ENCODE data around the gene ACP1. TPM values are rescaled to one million over a fixed set of nuclear protein-coding genes. Genes with fewer than 3 reads are reported as not detected.

ACP1 gene
- total RNA-seq, result 100 to 1,000 TPM in 1 of 2 experiments, 10 to 100 TPM in 1; 95.2 to 113 TPM

GRCh38 chr2:264493-265468 lies at the start of gene ACP1:
ACP1 (plus strand) TSS chr2:264947; CDS start chr2:264965, 18 bp downstream.
- CTCF ChIA-PET, result interaction anchor here (1.0 to 3.8 kb wide), 3 partner anchors 10 to 18 kb away, joined by 4 to 12 read pairs (median 7); no protein-coding TSS in a partner anchor
- peak; percentile 95 for DNase-seq
- ATAC-seq, result peak; percentile 90
- Mint-ChIP-seq H3K27me3 (no peaks in the 10 kb centered on the region), H3K36me3 (peaks cover 17% of the 10 kb centered on the region), H3K9me3 (ENCODE audit: low read depth) (no peaks in the 10 kb centered on the region), H3K4me1 (peaks cover 39% of the 10 kb centered on the region), H3K27ac (peak within 1 kb of the TSS; percentile 94), H3K4me3 (peak within 1 kb of the TSS; percentile 94)

DNA sequence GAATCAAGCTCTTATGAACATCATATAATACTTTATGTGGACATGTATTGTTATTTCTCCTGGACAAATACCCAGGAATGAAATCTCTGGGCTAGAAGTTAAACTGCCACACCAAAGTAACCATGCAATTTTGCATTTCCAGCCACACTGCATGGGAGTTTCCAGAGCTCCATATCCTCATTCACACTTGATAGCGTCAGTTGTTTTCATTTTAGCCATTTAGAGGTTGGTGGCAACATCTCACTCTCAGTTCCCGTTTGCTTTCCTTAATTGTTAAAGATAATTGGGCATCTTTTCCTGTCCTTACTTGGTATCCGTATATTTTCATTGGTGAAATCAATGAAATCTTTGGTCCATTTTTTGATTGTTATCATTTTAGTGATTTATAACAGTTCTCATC lies 48.7 kb upstream of the ACP1 start:
- H3K4me1 Mint-ChIP-seq, result no peaks in the 10 kb centered on the region
- CTCF ChIA-PET, result no interaction called here

GRCh38 chr2:223451-223850 lies 41.3 kb upstream of the ACP1 start:
- Mint-ChIP-seq H3K4me1 (no peaks in the 10 kb centered on the region), H3K9me3 (ENCODE audit: low read depth) (no peaks in the 10 kb centered on the region), H3K27ac (no peak overlapping the region), H3K36me3 (peaks cover 19% of the 10 kb centered on the region), H3K4me3 (no peak overlapping the region), H3K27me3 (no peaks in the 10 kb centered on the region)
- ATAC-seq, result no peak
- DNase-seq, result no peak
- CTCF ChIA-PET, result no interaction called here

More for the DNA sequence above, 48.7 kb upstream of the ACP1 start:
- no peaks in the 10 kb centered on the region for H3K9me3 Mint-ChIP-seq (ENCODE audit: low read depth)
- no peak overlapping the region for H3K27ac Mint-ChIP-seq
- H3K4me3 Mint-ChIP-seq, result no peak overlapping the region
- DNase-seq (no peak), ATAC-seq (no peak)
- H3K27me3 Mint-ChIP-seq, result peaks cover 8% of the 10 kb centered on the region
- H3K36me3 Mint-ChIP-seq, result peaks cover 3% of the 10 kb centered on the region

DNA sequence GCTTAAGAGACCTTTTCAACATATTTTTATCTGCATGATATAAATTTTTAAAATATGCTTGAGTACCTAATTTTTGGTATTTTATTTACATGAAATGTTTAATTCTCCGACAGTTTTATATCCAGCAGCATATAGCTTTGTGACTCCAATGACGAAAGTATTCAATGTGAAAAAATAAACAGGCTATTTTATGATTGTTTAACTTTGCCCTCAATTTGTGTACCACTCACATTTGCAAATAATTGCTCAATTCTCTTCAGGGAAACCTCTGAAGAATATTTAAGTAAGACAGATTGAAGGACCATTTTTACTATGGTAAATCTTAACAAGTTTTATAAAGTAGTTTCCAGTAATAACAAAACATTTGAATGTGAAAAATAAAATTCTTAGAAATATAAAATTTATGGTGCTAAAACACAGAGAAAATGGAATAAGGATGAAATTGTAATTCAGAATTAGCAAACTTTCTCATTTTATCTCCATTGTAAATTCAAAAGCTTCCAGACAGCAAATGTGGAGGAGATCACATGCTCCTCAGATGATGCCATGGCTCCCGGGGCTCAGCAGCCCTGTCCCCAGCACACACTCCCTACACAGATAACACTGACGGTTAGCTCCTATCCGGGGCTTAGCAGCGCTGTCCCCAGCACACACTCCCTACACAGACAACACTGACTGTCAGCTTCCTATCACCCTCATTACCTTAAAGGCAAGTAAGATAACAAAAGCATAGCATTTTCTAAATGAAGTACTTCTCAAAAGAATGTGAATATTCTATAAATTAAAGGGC lies 40.6 kb upstream of the ACP1 start:
- CTCF ChIA-PET, result no interaction called here
- Mint-ChIP-seq H3K27me3 (no peaks in the 10 kb centered on the region), H3K9me3 (ENCODE audit: low read depth) (no peaks in the 10 kb centered on the region), H3K4me1 (no peaks in the 10 kb centered on the region), H3K4me3 (no peak overlapping the region), H3K36me3 (peaks cover 19% of the 10 kb centered on the region), H3K27ac (no peak overlapping the region)
- DNase-seq (no peak), ATAC-seq (no peak)

GRCh38 chr2:228115-228514 lies 36.6 kb upstream of the ACP1 start:
- no peak overlapping the region for H3K4me3 Mint-ChIP-seq

DNA sequence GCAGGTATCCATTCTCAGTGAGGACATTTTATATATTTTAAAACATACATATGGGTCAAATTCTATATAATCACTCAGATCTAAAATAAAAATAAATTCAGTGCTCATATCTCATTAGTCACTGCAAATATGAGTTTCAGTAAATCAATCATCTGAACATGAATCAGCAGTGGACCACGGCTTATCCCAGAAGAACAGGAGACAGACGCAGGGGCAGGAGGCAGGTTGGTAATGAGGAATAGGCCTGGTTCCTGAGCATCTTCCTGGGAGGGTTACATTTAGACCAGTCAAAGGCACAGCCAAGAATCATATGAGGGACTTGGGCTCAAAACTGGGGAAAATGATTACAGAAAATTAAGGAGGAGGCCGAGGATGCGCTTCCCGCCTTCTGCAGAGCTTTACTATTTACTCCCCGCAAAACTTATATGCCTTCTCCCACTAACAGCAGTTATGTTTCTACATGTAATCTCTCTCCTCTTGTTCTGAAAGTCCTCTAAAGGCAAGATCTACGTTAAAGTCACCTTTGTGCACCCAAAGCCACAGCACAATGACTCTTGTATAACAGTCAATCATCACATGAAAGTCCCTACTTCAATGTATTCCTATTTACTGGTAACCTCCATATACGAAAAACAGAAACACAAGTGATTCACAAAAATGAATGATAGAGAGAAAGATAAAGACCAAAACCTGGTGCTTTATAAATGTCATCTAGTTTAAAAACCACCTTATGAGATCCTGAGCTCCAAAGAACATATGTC lies 36.0 kb upstream of the ACP1 start:
- H3K4me3 Mint-ChIP-seq, result no peak overlapping the region
- CTCF ChIA-PET, result interaction anchor here (1.0 kb wide), 1 partner anchor 407 kb away, joined by 3 read pairs; no protein-coding TSS in a partner anchor
- H3K27me3 Mint-ChIP-seq, result no peaks in the 10 kb centered on the region
- H3K36me3 Mint-ChIP-seq, result peaks cover 18% of the 10 kb centered on the region
- no peaks in the 10 kb centered on the region for H3K4me1 Mint-ChIP-seq
- H3K27ac Mint-ChIP-seq, result no peak overlapping the region
- no peak for DNase-seq
- H3K9me3 Mint-ChIP-seq (ENCODE audit: low read depth), result no peaks in the 10 kb centered on the region
- no peak for ATAC-seq

More at GRCh38 chr2:228115-228514, 36.6 kb upstream of the ACP1 start:
- ATAC-seq (no peak), DNase-seq (no peak)
- no peak overlapping the region for H3K27ac Mint-ChIP-seq
- peaks cover 21% of the 10 kb centered on the region for H3K36me3 Mint-ChIP-seq
- H3K27me3 Mint-ChIP-seq, result no peaks in the 10 kb centered on the region
- no peaks in the 10 kb centered on the region for H3K9me3 Mint-ChIP-seq (ENCODE audit: low read depth)
- CTCF ChIA-PET, result interaction anchor here (1.0 kb wide), 1 partner anchor 408 kb away, joined by 3 read pairs; no protein-coding TSS in a partner anchor
- H3K4me1 Mint-ChIP-seq, result no peaks in the 10 kb centered on the region

- no peak for ATAC-seq
- Mint-ChIP-seq H3K4me3 (no peak overlapping the region), H3K36me3 (peaks cover 7% of the 10 kb centered on the region)
Observed at GRCh38 chr2:231521-232185, 33.1 kb upstream of the ACP1 start.

GRCh38 chr2:233030-233429 lies 31.7 kb upstream of the ACP1 start:
- Mint-ChIP-seq H3K27ac (no peak overlapping the region), H3K4me3 (no peak overlapping the region), H3K9me3 (ENCODE audit: low read depth) (no peaks in the 10 kb centered on the region), H3K27me3 (no peaks in the 10 kb centered on the region), H3K36me3 (peaks cover 1% of the 10 kb centered on the region), H3K4me1 (peaks cover under 1% of the 10 kb centered on the region)
- DNase-seq (no peak), ATAC-seq (no peak)
- CTCF ChIA-PET, result interaction anchor here (0.8 kb wide), 1 partner anchor 189 kb away, joined by 3 read pairs; no protein-coding TSS in a partner anchor

More at GRCh38 chr2:231521-232185, 33.1 kb upstream of the ACP1 start:
- H3K4me1 Mint-ChIP-seq, result no peaks in the 10 kb centered on the region
- CTCF ChIA-PET, result no interaction called here
- H3K27ac Mint-ChIP-seq, result no peak overlapping the region
- DNase-seq, result no peak
- no peaks in the 10 kb centered on the region for H3K27me3 Mint-ChIP-seq
- H3K9me3 Mint-ChIP-seq (ENCODE audit: low read depth), result no peaks in the 10 kb centered on the region

DNA sequence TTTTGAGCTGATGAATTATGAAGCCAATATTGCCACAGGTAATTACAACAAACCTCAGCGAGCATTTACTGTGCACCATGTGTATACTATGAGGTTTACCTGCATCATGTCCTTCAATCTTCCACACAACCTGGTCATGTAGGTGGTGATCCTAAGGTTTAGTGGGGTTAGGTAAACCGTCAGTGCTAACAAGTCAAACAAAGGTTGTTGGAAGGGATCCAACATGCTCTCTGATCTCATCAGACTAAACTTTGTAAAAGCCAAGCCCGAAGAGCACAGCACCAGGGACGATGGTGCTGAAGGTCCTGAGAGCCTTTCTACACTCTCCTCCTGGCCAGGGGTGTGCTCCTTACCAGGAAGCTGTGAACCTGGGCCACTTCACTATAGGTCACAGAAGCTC lies 30.3 kb upstream of the ACP1 start:
- no peaks in the 10 kb centered on the region for H3K27me3 Mint-ChIP-seq
- peaks cover 3% of the 10 kb centered on the region for H3K4me1 Mint-ChIP-seq
- H3K9me3 Mint-ChIP-seq (ENCODE audit: low read depth), result no peaks in the 10 kb centered on the region
- no peak overlapping the region for H3K4me3 Mint-ChIP-seq
- CTCF ChIA-PET, result interaction anchor here (0.8 kb wide), 1 partner anchor 13 kb away, joined by 3 read pairs; no protein-coding TSS in a partner anchor
- DNase-seq (no peak), ATAC-seq (no peak)
- H3K27ac Mint-ChIP-seq, result no peak overlapping the region
- H3K36me3 Mint-ChIP-seq, result peaks cover 1% of the 10 kb centered on the region

- CTCF ChIA-PET, result interaction anchor here (1.5 kb wide), 1 partner anchor 9 kb away, joined by 7 read pairs; no protein-coding TSS in a partner anchor
- Mint-ChIP-seq H3K4me3 (no peak overlapping the region), H3K27me3 (no peaks in the 10 kb centered on the region), H3K4me1 (peaks cover 3% of the 10 kb centered on the region), H3K9me3 (ENCODE audit: low read depth) (no peaks in the 10 kb centered on the region), H3K36me3 (peaks cover 10% of the 10 kb centered on the region), H3K27ac (no peak overlapping the region)
- DNase-seq (no peak), ATAC-seq (no peak)
Observed at GRCh38 chr2:236993-237539, 27.7 kb upstream of the ACP1 start.

GRCh38 chr2:237878-238277 lies 26.9 kb upstream of the ACP1 start:
- Mint-ChIP-seq H3K9me3 (ENCODE audit: low read depth) (peaks cover 3% of the 10 kb centered on the region), H3K27ac (no peak overlapping the region), H3K4me3 (no peak overlapping the region), H3K4me1 (peaks cover 3% of the 10 kb centered on the region), H3K27me3 (no peaks in the 10 kb centered on the region), H3K36me3 (peaks cover 9% of the 10 kb centered on the region)
- ATAC-seq (no peak), DNase-seq (no peak)
- CTCF ChIA-PET, result interaction anchor here (1.5 kb wide), 1 partner anchor 9 kb away, joined by 7 read pairs; no protein-coding TSS in a partner anchor

DNA sequence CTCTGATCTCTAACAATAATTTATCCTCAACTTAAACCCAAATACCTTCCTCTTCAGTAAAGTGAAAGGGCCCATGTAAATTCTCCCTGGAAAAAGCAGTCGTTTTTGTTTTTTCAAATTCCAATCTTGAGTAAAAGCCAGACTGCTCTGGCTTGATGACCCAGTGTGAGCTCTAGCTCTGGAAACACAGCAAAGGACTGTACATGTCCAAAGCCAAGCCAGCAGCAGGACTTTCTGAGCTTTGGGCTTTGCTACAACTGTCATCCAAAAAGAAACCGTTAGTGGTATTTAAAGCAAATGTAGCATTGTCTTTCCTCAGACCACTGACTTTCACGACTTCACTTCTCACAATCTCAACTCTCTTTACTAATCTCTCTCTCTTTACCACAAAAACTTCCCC lies 26.3 kb upstream of the ACP1 start:
- ATAC-seq (no peak), DNase-seq (no peak)
- H3K9me3 Mint-ChIP-seq (ENCODE audit: low read depth), result peaks cover 3% of the 10 kb centered on the region
- no peak overlapping the region for H3K4me3 Mint-ChIP-seq
- H3K27ac Mint-ChIP-seq, result no peak overlapping the region
- CTCF ChIA-PET, result interaction anchor here (1.5 kb wide), 1 partner anchor 8 kb away, joined by 7 read pairs; no protein-coding TSS in a partner anchor
- peaks cover 13% of the 10 kb centered on the region for H3K36me3 Mint-ChIP-seq
- peaks cover 3% of the 10 kb centered on the region for H3K4me1 Mint-ChIP-seq
- H3K27me3 Mint-ChIP-seq, result no peaks in the 10 kb centered on the region
